Endothelial cell of umbilical vein (primary cell): ENCODE data around the gene DAPL1. TPM values are rescaled to one million over a fixed set of nuclear protein-coding genes. Genes with fewer than 3 reads are reported as not detected.

ENCODE experiments used
- BruUV-seq: library from RNA; stranded (reverse); fragments of 400-500 nt; replicated peaks from 2 replicates; lab custom pipeline; 2021; lab: Mats Ljungman, UMichigan
- CTCF ChIA-PET: fragments of 300-600, 350-600 bp; sonication (Branson Sonifier 250); formaldehyde crosslinking; loops from one replicate; lab custom pipeline; 2021; ENCODE audit warnings: antibody characterized with exemption, inconsistent platforms; lab: Charles Lee
- POLR2A ChIA-PET: fragments of 300-600, 350-600 bp; sonication (Branson Sonifier 250); formaldehyde crosslinking; loops from one replicate; lab custom pipeline; 2021; ENCODE audit warnings: antibody characterized with exemption, inconsistent platforms; lab: Charles Lee
- DNase-seq: peaks from one replicate; pipeline ENCODE4 v3.0.0-alpha.2; 2011; ENCODE audit warnings: low read depth, low spot score
- FAIRE-seq: peaks from 2 replicates; lab custom pipeline; 2011; peaks lifted over from hg19 to GRCh38; lab: Jason Lieb, UNC
- H2AFZ ChIP-seq: 2 replicates; pipeline ENCODE4 v1.6.0; 2012; ENCODE audit warnings: low read depth, low read length, control low read depth, inconsistent platforms
- H3K27ac ChIP-seq: 2 replicates; pipeline ENCODE4 v1.5.1; 2011; ENCODE audit warnings: low read depth, mild to moderate bottlenecking, control low read depth, low read length, moderate library complexity; ENCODE audit not compliant: insufficient read depth
- H3K27me3 ChIP-seq, 2 experiments: 2 replicates each; pipeline versions ENCODE4 v1.6.0 to v1.6.1; 2011; ENCODE audit warnings: low read length in 2 of 2, mixed read lengths in 1 of 2; ENCODE audit not compliant: control insufficient read depth in 2 of 2, insufficient read depth in 2 of 2
- H3K36me3 ChIP-seq, 2 experiments: 2 replicates in 1 of 2; 3 replicates in 1 of 2; pipeline ENCODE4 v1.5.1; 2011; ENCODE audit warnings: low read length in 2 of 2, mild to moderate bottlenecking in 1 of 2, moderate library complexity in 1 of 2; ENCODE audit not compliant: control insufficient read depth in 2 of 2, insufficient read depth in 2 of 2; ENCODE audit errors: extremely low read depth in 1 of 2
- H3K4me1 ChIP-seq: 3 replicates; pipeline ENCODE4 v1.5.1; 2011; ENCODE audit warnings: mild to moderate bottlenecking, low read length; ENCODE audit not compliant: control insufficient read depth, insufficient read depth; ENCODE audit errors: extremely low read depth
- H3K4me2 ChIP-seq: 2 replicates; pipeline ENCODE4 v1.6.1; 2011; ENCODE audit warnings: low read length, control low read depth, mixed read lengths; ENCODE audit not compliant: insufficient read depth
- H3K4me3 ChIP-seq, 3 experiments: fragments of 200-600 bp in 1 of 3; sonication (generic), shearing (Covaris generic) in 1 of 3; replicated peaks in 1 of 3; 2 replicates each; pipeline ENCODE4 v1.5.1; 2011 to 2016; ENCODE audit warnings: control low read depth in 3 of 3, low read length in 3 of 3, mild to moderate bottlenecking in 2 of 3, inconsistent platforms in 1 of 3, low read depth in 1 of 3, moderate library complexity in 1 of 3; ENCODE audit not compliant: insufficient read depth in 1 of 3
- H3K79me2 ChIP-seq: 2 replicates; pipeline ENCODE4 v1.6.0; 2012; ENCODE audit warnings: low read length, inconsistent platforms; ENCODE audit not compliant: control insufficient read depth, insufficient read depth
- H3K9ac ChIP-seq: replicated peaks from 2 replicates; pipeline ENCODE3; 2011; ENCODE audit warnings: low read length, control low read depth; ENCODE audit not compliant: insufficient read depth; ENCODE audit errors: extremely low read depth
- H3K9me1 ChIP-seq: replicated peaks from 3 replicates; pipeline ENCODE4 v1.6.0; 2011; ENCODE audit warnings: mild to moderate bottlenecking, low read length; ENCODE audit not compliant: control insufficient read depth, insufficient read depth; ENCODE audit errors: extremely low read depth
- H3K9me3 ChIP-seq: replicated peaks from 2 replicates; pipeline ENCODE4 v1.5.1; 2012; ENCODE audit warnings: low read length, inconsistent platforms; ENCODE audit not compliant: control insufficient read depth, insufficient read depth
- H4K20me1 ChIP-seq: replicated peaks from 2 replicates; pipeline ENCODE3; 2011; ENCODE audit warnings: mild to moderate bottlenecking, low read length; ENCODE audit not compliant: control insufficient read depth, insufficient read depth; ENCODE audit errors: extremely low read depth
- EZH2 ChIP-seq: IDR thresholded peaks from 2 replicates; pipeline ENCODE4 v1.6.1; 2012; ENCODE audit warnings: borderline replicate concordance, low read depth, mild to moderate bottlenecking, moderate library complexity, low read length, inconsistent platforms; ENCODE audit not compliant: severe bottlenecking
- FOS ChIP-seq: IDR thresholded peaks from 2 replicates; pipeline ENCODE4 v1.6.1; 2011; ENCODE audit warnings: mild to moderate bottlenecking, low read length, moderate library complexity, borderline replicate concordance; ENCODE audit not compliant: insufficient read depth
- GATA2 ChIP-seq: IDR thresholded peaks from 2 replicates; pipeline ENCODE4 v1.7.0; 2011; ENCODE audit warnings: low read depth, mild to moderate bottlenecking, moderate library complexity, mixed read lengths, low read length; ENCODE audit not compliant: insufficient read length, insufficient read depth
- JUN ChIP-seq: IDR thresholded peaks from 2 replicates; pipeline ENCODE4 v1.6.1; 2011; ENCODE audit warnings: borderline replicate concordance, low read depth; ENCODE audit not compliant: insufficient read length, insufficient read depth
- MAX ChIP-seq: IDR thresholded peaks from 2 replicates; pipeline ENCODE4 v1.6.1; 2011; ENCODE audit not compliant: insufficient read depth, insufficient read length
- MYC ChIP-seq: IDR thresholded peaks from one replicate; pipeline ENCODE4 v1.6.1; 2011; ENCODE audit warnings: mild to moderate bottlenecking, low read depth, low read length
- POLR2A ChIP-seq: IDR thresholded peaks from 2 replicates; pipeline ENCODE4 v1.6.1; 2012; ENCODE audit warnings: low read depth, mild to moderate bottlenecking, control low read depth, low read length
- POLR2AphosphoS5 ChIP-seq: IDR thresholded peaks from 2 replicates; pipeline ENCODE4 v1.6.1; 2012; ENCODE audit warnings: low read depth, mild to moderate bottlenecking, control low read depth, low read length, moderate library complexity; ENCODE audit not compliant: insufficient read depth
- dilution Hi-C: fragments of 300-500 bp; cut with MboI; formaldehyde crosslinking; loops from one replicate; pipeline ENCODE4 v1.15.0; 2019; ENCODE audit warnings: low sequenced_read_pairs; ENCODE audit not compliant: extremely low pct_ligation_motif_present
- intact Hi-C: fragments of 100-400 bp; cut with micrococcal nuclease; formaldehyde crosslinking; loops from one replicate; pipeline ENCODE4 v1.10.0; 2022
- polyA plus RNA-seq, 4 experiments: library from polyadenylated mRNA; depleted of rRNA in 3 of 4; stranded (reverse) in 3 of 4; unstranded in 1 of 4; fragments of >200 nt; gene quantifications; 2 replicates each; pipeline versions ENCODE4 v1.2.1 to v1.2.3, GENCODE V29; 2011 to 2012; ENCODE audit warnings: missing spikeins in 1 of 4
- total RNA-seq: library from RNA; stranded (reverse); gene quantifications from 2 replicates; pipeline ENCODE4 v1.2.3, GENCODE V29; 2021
- TF ChIP-seq, protein P1 (sequence below), 2 donors: IDR thresholded peaks; 1 replicate in 1 of 2; 2 replicates in 1 of 2; pipeline ENCODE4 v1.5.1; 2011; ENCODE audit warnings: low read length in 2 of 2, mild to moderate bottlenecking in 2 of 2, moderate library complexity in 2 of 2, control low read depth in 1 of 2, inconsistent platforms in 1 of 2, low read depth in 1 of 2; ENCODE audit not compliant: insufficient read depth in 1 of 2; ENCODE audit errors: extremely low read depth in 1 of 2

DAPL1 gene
- total and polyA plus RNA-seq, 2 donors (not counting 3 experiments of a cell fraction or from before 2014, with no cell fraction given): not detected

DNA sequence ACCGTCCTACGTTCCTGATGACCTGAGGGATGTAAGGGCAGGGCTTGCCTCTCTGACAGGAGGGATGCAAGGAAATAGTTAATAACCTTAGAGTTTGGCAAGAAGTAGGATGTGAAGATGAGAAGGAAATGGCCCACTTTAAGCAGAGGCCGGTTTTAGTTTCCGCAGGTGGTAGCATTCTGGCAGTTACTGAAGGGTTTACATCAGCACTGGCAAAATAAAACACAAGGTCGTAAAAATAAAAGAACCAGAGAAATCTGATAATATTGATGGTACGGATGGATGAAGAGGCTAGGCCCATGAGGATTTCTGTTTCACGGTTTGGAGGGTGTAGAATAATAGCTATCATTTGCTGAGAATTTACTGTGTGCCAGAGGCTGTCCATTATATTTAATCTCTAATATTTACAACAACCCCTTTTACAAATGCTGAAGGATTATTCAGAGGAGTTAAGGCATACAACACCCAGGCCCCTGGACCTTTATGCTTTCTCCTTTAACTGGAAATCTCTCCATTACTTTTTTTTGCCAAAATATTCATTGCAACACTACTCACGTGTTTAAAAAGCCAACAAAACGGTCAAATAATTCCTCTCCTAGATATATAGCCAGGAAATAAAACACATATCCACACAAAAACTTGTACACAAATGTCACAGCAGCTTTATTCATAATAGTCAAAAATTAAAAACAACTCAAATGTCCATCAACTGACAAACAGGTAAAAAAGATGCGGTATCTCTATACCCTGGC lies 28.5 kb downstream of the DAPL1 start:
- Histone ChIP-seq H3K9ac (no peak overlapping the region), H3K36me3 (no peaks in the 10 kb centered on the region), H3K27ac (no peak overlapping the region), H3K27me3 (peaks cover 7 to 9% of the 10 kb centered on the region in 2 experiments), H3K4me2 (no peak overlapping the region), H3K4me3 (no peak overlapping the region), H3K4me1 (no peaks in the 10 kb centered on the region), H4K20me1 (no peaks in the 10 kb centered on the region), H3K9me3 (no peaks in the 10 kb centered on the region), H2AFZ (no peak overlapping the region), H3K9me1 (no peaks in the 10 kb centered on the region), H3K79me2 (no peaks in the 10 kb centered on the region)
- POLR2A ChIA-PET: no interaction called here
- BruUV-seq: no TSS peak
- intact Hi-C loops: no loop called here
- CTCF ChIA-PET: interaction anchor here (0.7 kb wide), 1 partner anchor 9 kb away, joined by 4 read pairs; no protein-coding TSS in a partner anchor
- dilution Hi-C loops: no loop called here
- no peak for DNase-seq
- TF ChIP-seq FOS (no peak), MYC (no peak), POLR2AphosphoS5 (no peak), EZH2 (no peak), GATA2 (no peak), MAX (no peak), JUN (no peak), POLR2A (no peak)
- TF ChIP-seq, protein P1, sequence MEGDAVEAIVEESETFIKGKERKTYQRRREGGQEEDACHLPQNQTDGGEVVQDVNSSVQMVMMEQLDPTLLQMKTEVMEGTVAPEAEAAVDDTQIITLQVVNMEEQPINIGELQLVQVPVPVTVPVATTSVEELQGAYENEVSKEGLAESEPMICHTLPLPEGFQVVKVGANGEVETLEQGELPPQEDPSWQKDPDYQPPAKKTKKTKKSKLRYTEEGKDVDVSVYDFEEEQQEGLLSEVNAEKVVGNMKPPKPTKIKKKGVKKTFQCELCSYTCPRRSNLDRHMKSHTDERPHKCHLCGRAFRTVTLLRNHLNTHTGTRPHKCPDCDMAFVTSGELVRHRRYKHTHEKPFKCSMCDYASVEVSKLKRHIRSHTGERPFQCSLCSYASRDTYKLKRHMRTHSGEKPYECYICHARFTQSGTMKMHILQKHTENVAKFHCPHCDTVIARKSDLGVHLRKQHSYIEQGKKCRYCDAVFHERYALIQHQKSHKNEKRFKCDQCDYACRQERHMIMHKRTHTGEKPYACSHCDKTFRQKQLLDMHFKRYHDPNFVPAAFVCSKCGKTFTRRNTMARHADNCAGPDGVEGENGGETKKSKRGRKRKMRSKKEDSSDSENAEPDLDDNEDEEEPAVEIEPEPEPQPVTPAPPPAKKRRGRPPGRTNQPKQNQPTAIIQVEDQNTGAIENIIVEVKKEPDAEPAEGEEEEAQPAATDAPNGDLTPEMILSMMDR (IDR thresholded peaks at IDR 0.05; ENCODE audit: extremely low read depth in 1 of 2, insufficient read depth in 1 of 2, low read depth in 1 of 2, low read length in 2 of 2): no peak
- FAIRE-seq: no peak
